Spleen (tissue), 11 donors: ENCODE results near the gene RPTOR. TPM values are rescaled to one million over a fixed set of nuclear protein-coding genes. Genes with fewer than 3 reads are reported as not detected.

Experiments
- DNase-seq: peaks from one replicate; pipeline ENCODE4 v3.0.0-alpha.2; 2020
- H3K27ac ChIP-seq, 8 donors: fragments of 200-600 bp; sonication (generic) in 7 of 8; 1 replicate in 4 of 8; 2 replicates in 4 of 8; pipeline versions ENCODE4 v1.5.0 to v1.8.0; 2016 to 2021; ENCODE audit warnings: inconsistent platforms in 4 of 8, mild to moderate bottlenecking in 4 of 8, moderate library complexity in 1 of 8
- H3K27me3 ChIP-seq, 7 donors: fragments of 200-600 bp; sonication (generic) in 6 of 7; replicated peaks in 1 of 7; 1 replicate in 4 of 7; 2 replicates in 3 of 7; pipeline versions ENCODE4 v1.5.0 to v1.8.0; 2016 to 2021; ENCODE audit warnings: inconsistent platforms in 3 of 7, mild to moderate bottlenecking in 1 of 7
- H3K36me3 ChIP-seq, 6 donors: fragments of 200-600 bp; sonication (generic) in 5 of 6; 1 replicate in 4 of 6; 2 replicates in 2 of 6; pipeline versions ENCODE4 v1.5.0 to v1.8.0; 2016 to 2021; ENCODE audit warnings: inconsistent platforms in 2 of 6
- H3K4me1 ChIP-seq, 6 donors: fragments of 200-600 bp; sonication (generic) in 5 of 6; 1 replicate in 3 of 6; 2 replicates in 3 of 6; pipeline versions ENCODE4 v1.5.0 to v1.8.0; 2016 to 2021; ENCODE audit warnings: inconsistent platforms in 3 of 6
- H3K4me3 ChIP-seq, 8 donors: fragments of 200-600 bp; sonication (generic) in 7 of 8; 1 replicate in 4 of 8; 2 replicates in 4 of 8; pipeline versions ENCODE4 v1.5.0 to v1.8.0; 2016 to 2021; ENCODE audit warnings: inconsistent platforms in 4 of 8, mild to moderate bottlenecking in 4 of 8, moderate library complexity in 2 of 8
- H3K9me3 ChIP-seq, 8 donors: fragments of 200-600 bp; sonication (generic) in 7 of 8; 1 replicate in 4 of 8; 2 replicates in 4 of 8; pipeline versions ENCODE4 v1.5.0 to v1.8.0; 2016 to 2021; ENCODE audit warnings: inconsistent platforms in 4 of 8
- POLR2A ChIP-seq, 3 donors: fragments of 450-650 bp; IDR thresholded peaks; one replicate each; pipeline ENCODE4 v1.5.1; 2017; ENCODE audit warnings: antibody characterized with exemption in 3 of 3, mild to moderate bottlenecking in 1 of 3
- POLR2AphosphoS5 ChIP-seq, 3 donors: sonication (generic); formaldehyde crosslinking; IDR thresholded peaks; one replicate each; pipeline ENCODE4 v1.5.1; 2017; ENCODE audit warnings: antibody characterized with exemption in 3 of 3
- WGBS, 5 donors: extraction: QIAGEN DNeasy Blood & Tissue Kit in 3 of 5; methylation state at CpG; one replicate each; pipeline versions ENCODE4 v1.1.5 to v1.1.7; 2013 to 2018; 5-methylcytosine and 5-hydroxymethylcytosine counted together
- intact Hi-C: fragments of 100-400 bp; cut with DNase I; formaldehyde crosslinking; loops from one replicate; pipeline ENCODE4 v1.15.0; 2023; ENCODE audit warnings: low total_unique reads
- polyA plus RNA-seq, 3 donors: library from polyadenylated mRNA; stranded (reverse); fragments of 200-250 nt; gene quantifications; one replicate each; pipeline ENCODE4 v1.2.1, GENCODE V29; 2013
- total RNA-seq, 7 donors: library from RNA; depleted of rRNA in 3 of 7; stranded (reverse); fragments of >200 nt in 3 of 7; fragmentation: NEBNext Ultra II Directional in 4 of 7; extraction: Animal tissue kit (Norgen Biotek cat#: 25700) in 4 of 7; gene quantifications; one replicate each; pipeline versions ENCODE4 v1.1.0 to v1.2.1, GENCODE V29; 2016 to 2021
- TF ChIP-seq, protein P1 (sequence below), 11 experiments: fragments of 200-600 bp in 7 of 11; fragments of 450-650 bp in 4 of 11; sonication (generic) in 4 of 11; IDR thresholded peaks in 8 of 11; conservative IDR thresholded peaks in 3 of 11; 1 replicate in 7 of 11; 2 replicates in 4 of 11; pipeline versions ENCODE4 v1.4.0 to v1.8.0; 2016 to 2021; ENCODE audit warnings: antibody characterized with exemption in 11 of 11, inconsistent platforms in 4 of 11, mild to moderate bottlenecking in 1 of 11
- donor health status: healthy with polysubstance abuse.
- donor health status: DM: no; HTN: no; CAD: no; lungs with moderate emphysema.
- donor health status: DM: no; HTN: no; CAD: no.
- donor health status: Bipolar disorder and iron deficiency.
- donor health status: healthy.
- donor health status: DM: no; HTN: no; CAD: no.
- donor health status: DM: yes; HTN: yes; CAD: no.

RPTOR gene
- total and polyA plus RNA-seq, 10 donors, result 3.1 to 61.2 (median 40.7) TPM

DNA sequence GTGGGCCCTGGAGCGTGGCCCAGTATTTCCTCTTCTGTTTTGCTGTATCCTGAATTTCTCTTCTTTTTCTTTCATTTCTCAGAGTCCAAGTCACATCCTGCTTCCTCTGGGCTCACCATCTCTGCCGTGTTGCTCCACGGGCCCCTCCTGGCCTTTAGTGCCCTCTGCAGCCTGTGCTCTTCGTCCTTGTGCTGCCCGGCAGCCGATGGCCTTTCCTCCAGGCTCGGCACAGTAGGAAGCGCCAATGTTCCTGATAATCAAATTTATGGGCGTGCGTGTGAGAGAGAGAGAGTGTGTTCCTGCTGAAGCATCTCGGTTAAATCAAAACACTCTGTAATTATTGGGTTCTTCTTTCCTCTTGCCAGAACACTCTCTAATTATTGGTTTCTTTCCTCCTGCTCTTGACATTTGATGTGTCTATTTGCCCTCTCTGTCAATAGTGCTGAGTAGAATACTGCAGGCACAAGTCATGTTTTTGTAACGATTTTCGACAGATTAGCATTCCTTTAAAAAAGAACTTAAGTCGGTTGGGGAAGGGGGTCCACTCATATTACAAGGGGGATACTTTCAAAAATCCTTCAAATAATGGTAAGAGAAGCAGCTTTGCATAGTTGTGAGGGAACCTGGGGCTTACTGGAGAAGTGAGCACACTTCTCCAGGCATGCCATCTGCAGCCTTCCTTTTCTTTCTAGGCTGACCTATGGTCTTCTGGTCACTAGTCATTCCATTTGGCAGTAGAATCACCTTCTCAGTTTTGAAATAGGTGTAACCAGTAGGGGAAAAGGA, 126.6 kb downstream of the RPTOR start:
- intact Hi-C loops, result no loop called here
- no peak overlapping the region for H3K4me3 ChIP-seq
- DNase-seq, result no peak
- no peak for TF ChIP-seq POLR2A (IDR thresholded peaks at IDR 0.05)
- TF ChIP-seq POLR2AphosphoS5 (IDR thresholded peaks at IDR 0.05), result peak; percentile 55 to 75 (median 67)
- TF ChIP-seq, protein P1, sequence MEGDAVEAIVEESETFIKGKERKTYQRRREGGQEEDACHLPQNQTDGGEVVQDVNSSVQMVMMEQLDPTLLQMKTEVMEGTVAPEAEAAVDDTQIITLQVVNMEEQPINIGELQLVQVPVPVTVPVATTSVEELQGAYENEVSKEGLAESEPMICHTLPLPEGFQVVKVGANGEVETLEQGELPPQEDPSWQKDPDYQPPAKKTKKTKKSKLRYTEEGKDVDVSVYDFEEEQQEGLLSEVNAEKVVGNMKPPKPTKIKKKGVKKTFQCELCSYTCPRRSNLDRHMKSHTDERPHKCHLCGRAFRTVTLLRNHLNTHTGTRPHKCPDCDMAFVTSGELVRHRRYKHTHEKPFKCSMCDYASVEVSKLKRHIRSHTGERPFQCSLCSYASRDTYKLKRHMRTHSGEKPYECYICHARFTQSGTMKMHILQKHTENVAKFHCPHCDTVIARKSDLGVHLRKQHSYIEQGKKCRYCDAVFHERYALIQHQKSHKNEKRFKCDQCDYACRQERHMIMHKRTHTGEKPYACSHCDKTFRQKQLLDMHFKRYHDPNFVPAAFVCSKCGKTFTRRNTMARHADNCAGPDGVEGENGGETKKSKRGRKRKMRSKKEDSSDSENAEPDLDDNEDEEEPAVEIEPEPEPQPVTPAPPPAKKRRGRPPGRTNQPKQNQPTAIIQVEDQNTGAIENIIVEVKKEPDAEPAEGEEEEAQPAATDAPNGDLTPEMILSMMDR (IDR thresholded peaks at IDR 0.05 in 8 of 11, conservative IDR thresholded peaks at IDR 0.05 in 3 of 11), result peak in 2 of 11 experiments; percentile 7 to 13
- WGBS, 5 donors, result 66 to 75% (median 67%) methylated on average over 14 of the region's 14 CpGs
- H3K27ac ChIP-seq, result peak overlapping the region in 6 of 8 donors; percentile 32 to 71 (median 60)
- no peaks in the 10 kb centered on the region for H3K27me3 ChIP-seq
- H3K9me3 ChIP-seq, result no peaks in the 10 kb centered on the region
- peaks cover 0 to 69% (median 25%) of the 10 kb centered on the region in 6 donors for H3K4me1 ChIP-seq
- H3K36me3 ChIP-seq, result peaks cover 0 to 5% (median 0%) of the 10 kb centered on the region in 6 donors

DNA sequence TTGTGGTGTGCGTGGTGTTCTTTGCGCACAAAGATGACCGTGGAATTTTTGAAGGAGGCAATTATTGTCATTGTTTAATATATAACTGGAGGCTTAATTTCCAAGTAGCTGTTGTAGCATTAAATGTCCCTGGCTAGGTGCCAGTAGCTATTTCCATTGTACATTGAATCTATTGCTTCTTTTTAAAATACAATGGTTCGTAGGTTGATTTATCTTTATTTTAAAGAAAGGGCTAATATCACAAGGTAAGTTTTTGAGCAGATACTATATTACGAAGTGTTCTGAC, 127.1 kb downstream of the RPTOR start:
- 79 to 83% (median 81%) methylated on average over 5 of the region's 5 CpGs for WGBS, 5 donors
- H3K27me3 ChIP-seq, result no peaks in the 10 kb centered on the region
- TF ChIP-seq POLR2A (IDR thresholded peaks at IDR 0.05) (no peak), POLR2AphosphoS5 (IDR thresholded peaks at IDR 0.05) (no peak)
- TF ChIP-seq, protein P1 (IDR thresholded peaks at IDR 0.05 in 8 of 11, conservative IDR thresholded peaks at IDR 0.05 in 3 of 11), result no peak
- intact Hi-C loops, result no loop called here
- no peak for DNase-seq
- H3K9me3 ChIP-seq, result no peaks in the 10 kb centered on the region
- peak overlapping the region in 5 of 8 donors; percentile 53 to 71 (median 63) for H3K27ac ChIP-seq
- peaks cover 0 to 65% (median 25%) of the 10 kb centered on the region in 6 donors for H3K4me1 ChIP-seq
- no peak overlapping the region for H3K4me3 ChIP-seq
- H3K36me3 ChIP-seq, result peaks cover 0 to 4% (median 0%) of the 10 kb centered on the region in 6 donors

DNA sequence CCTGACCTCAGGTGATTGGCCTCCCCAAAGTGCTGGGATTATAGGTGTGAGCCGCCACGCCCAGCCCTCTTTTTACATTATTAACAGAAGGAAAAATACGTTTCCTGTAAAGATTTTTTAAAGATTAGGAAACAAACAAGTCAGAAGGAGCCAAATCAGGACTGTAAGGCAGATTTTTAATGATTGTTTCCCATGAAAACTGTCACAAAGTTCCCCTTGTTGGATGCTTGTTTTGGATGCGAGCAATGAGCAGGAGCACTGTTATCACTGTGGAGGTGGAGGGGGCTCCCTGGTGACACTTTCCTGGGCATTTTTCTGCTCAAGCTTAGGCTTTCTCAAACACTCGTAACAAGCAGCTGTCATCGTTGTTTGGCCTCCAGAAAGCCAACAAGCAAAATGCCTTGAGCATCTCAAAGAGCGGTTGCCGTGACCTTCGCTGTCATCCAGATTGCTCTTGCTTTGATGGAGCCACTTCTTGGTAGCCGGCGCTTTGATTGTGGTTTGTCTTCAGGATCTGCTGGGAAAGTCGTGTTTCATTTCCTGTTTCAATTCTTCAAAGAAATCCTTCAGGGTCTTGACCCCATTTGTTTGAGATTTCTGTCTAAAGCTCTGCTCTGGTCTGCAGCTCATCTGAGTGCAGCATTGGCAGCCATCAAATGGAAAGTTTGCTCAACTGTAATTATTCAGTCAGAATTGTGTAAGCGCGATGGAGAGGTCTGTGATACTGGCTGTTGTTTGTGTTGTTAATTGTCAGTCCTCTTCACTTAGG, 128.7 kb downstream of the RPTOR start:
- 59 to 67% (median 62%) methylated on average over 14 of the region's 14 CpGs for WGBS, 5 donors
- Histone ChIP-seq H3K27ac (peak overlapping the region in 3 of 8 donors; percentile 25 to 51 (median 27)), H3K4me3 (no peak overlapping the region), H3K36me3 (no peaks in the 10 kb centered on the region), H3K27me3 (no peaks in the 10 kb centered on the region), H3K9me3 (no peaks in the 10 kb centered on the region), H3K4me1 (peaks cover 0 to 55% (median 28%) of the 10 kb centered on the region in 6 donors)
- TF ChIP-seq, protein P1 (IDR thresholded peaks at IDR 0.05 in 8 of 11, conservative IDR thresholded peaks at IDR 0.05 in 3 of 11), result no peak
- TF ChIP-seq POLR2A (IDR thresholded peaks at IDR 0.05) (no peak), POLR2AphosphoS5 (IDR thresholded peaks at IDR 0.05) (peak in 1 of 3 donors; percentile 34)
- DNase-seq, result no peak
- intact Hi-C loops, result no loop called here
